ENCODE results near the gene SMAD6.

DNA sequence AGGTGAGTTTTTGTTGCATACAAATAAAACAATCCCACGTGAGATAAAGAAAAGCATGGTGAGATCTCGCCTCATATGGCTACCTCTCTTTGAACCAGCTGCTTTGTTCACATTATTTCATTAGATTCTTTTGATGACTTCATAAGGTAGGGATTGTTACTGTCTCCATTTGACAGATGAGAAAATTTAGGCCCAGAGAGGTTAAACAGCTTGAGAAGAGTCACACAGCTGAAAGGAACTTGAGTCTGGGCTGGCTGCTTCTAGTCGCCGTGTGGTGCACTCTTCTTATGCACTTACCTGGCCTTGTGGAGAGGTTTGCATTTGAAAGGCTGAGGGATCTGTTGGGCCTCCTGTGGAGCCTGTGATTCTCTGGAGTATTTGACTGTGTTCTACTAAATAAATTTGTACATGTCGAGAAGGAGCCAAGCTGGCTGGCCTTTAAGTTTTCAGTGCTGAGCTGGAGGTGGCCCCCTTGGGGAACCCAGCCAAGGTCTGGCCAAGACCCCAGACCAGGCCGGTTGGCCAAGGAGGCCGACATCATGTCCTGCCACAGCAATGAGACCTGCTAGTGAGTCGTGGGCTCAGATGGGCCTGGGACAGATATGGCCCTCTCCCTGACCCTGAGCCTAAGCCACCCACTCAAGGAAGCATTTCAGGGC, 125.1 kb downstream of the SMAD6 start:
- TF ChIP-seq, protein P1, sequence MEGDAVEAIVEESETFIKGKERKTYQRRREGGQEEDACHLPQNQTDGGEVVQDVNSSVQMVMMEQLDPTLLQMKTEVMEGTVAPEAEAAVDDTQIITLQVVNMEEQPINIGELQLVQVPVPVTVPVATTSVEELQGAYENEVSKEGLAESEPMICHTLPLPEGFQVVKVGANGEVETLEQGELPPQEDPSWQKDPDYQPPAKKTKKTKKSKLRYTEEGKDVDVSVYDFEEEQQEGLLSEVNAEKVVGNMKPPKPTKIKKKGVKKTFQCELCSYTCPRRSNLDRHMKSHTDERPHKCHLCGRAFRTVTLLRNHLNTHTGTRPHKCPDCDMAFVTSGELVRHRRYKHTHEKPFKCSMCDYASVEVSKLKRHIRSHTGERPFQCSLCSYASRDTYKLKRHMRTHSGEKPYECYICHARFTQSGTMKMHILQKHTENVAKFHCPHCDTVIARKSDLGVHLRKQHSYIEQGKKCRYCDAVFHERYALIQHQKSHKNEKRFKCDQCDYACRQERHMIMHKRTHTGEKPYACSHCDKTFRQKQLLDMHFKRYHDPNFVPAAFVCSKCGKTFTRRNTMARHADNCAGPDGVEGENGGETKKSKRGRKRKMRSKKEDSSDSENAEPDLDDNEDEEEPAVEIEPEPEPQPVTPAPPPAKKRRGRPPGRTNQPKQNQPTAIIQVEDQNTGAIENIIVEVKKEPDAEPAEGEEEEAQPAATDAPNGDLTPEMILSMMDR (IDR thresholded peaks at IDR 0.05): no peak
- no peak for TF ChIP-seq SMC3 (IDR thresholded peaks at IDR 0.05; ENCODE audit: low read depth, low read length)
- TF ChIP-seq GABPA (IDR thresholded peaks at IDR 0.05; ENCODE audit: low read depth): no peak

Measured in SK-N-SH (cell line).